Activated CD4-positive, alpha-beta T cell treated with anti-CD3 and anti-CD28 coated beads, Interleukin-2, amount 50 U/mL, for 16 hours (primary cell): ENCODE measurements around the gene FASN.
"Not testable (repeated sequence)": the region's sequence is repeated elsewhere in the genome, so short reads cannot be mapped to it uniquely, and the experiment has no call there.

Source experiments
- DNase-seq: peaks from one replicate; pipeline ENCODE4 v3.0.0-alpha.2; 2020

The FASN gene

DNA sequence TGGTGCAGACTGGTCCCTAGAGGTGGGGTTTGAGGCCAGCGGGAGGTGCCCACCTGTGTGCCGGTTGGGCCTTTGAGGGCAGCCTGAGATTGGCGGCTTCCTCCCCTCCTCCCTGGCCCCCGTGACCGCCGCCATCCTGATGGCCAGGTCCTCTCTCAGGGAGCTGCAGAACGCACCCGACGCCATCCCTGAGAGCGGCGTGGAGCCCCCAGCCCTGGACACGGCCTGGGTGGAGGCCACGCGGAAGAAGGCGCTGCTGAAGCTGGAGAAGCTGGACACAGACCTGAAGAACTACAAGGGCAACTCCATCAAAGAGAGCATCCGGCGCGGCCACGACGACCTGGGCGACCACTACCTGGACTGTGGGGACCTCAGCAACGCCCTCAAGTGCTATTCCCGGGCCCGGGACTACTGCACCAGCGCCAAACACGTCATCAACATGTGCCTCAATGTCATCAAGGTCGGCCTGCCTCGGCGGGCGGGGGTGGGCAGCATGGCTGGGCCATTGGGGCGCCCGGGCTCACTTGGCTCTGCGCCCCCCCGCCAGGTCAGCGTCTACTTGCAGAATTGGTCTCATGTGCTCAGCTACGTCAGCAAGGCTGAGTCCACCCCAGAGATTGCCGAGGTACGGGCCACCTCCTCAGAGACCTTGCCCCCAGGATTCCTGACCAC is 43.5 kb downstream of the FASN start:
- DNase-seq, result no peak

DNA sequence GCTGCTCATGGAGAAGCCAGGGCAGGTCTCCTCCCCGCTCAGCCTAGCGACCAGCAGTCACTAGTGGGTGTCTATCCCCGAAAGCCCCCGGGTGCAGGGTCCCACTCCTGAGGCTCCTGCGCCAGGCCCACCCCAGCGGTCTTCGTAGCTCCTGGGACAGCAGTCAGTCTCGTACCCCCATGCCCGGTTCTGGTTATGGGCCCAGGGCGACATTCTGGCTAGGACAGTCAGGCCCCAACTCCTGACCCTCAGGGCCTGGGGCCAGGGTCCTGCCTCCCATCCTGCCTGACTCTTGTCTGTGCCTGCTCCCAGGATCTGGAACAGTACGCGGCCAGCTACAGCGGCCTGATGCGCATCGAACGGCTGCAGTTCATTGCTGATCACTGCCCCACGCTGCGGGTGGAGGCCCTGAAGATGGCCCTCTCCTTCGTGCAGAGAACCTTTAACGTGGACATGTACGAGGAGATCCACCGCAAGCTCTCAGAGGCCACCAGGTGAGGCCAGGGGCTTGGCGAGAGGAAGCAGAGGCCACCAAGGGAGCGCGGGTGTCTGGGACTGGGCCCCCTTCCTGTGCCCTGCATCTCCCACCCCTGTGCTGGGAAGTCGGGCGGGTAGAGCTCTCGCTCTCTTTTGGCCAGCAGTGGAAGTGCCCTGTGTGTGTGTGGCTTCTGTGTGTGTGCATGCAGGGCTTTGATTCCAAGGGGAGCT is 44.3 kb downstream of the FASN start:
- DNase-seq, result no peak

DNA sequence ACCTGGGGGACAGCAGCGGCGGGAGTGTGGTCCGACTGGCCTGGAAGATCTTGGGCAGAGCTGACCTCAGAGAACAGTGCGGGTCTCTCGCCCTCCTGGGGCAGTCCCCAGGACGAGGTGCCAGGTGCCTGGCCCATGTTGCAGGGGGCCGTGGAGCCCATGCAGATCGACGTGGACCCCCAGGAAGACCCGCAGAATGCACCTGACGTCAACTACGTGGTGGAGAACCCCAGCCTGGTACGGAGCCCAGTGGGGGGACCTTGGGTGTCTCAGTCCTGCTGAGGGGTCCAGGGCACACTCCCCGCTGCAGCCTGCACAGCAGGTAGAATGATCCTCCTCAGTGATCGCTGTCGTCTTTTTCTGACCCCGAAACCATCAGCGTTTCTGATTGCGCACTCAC is 44.9 kb downstream of the FASN start:
- no peak for DNase-seq

DNA sequence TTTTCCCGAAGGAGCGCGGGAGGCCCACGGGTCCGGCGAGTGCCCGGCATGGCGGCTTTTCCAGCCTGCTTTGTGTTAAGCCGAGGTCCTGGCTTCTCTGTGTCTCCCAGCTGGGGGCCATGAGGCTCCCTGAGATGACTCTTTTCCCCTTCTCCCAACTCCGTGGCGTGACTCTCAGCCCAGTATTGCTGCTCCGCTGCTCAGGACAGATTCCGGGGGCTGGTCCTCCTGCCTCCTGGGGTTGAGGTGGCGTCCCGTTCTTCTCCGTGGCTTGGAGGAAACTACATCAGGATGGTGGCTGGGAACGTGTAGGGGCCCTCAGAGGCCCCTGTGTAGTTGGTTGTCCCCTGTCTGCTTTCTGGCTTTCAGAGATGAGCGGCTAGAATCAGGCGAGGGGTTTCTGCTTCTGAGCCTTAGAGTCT is 45.4 kb downstream of the FASN start:
- no peak for DNase-seq

DNA sequence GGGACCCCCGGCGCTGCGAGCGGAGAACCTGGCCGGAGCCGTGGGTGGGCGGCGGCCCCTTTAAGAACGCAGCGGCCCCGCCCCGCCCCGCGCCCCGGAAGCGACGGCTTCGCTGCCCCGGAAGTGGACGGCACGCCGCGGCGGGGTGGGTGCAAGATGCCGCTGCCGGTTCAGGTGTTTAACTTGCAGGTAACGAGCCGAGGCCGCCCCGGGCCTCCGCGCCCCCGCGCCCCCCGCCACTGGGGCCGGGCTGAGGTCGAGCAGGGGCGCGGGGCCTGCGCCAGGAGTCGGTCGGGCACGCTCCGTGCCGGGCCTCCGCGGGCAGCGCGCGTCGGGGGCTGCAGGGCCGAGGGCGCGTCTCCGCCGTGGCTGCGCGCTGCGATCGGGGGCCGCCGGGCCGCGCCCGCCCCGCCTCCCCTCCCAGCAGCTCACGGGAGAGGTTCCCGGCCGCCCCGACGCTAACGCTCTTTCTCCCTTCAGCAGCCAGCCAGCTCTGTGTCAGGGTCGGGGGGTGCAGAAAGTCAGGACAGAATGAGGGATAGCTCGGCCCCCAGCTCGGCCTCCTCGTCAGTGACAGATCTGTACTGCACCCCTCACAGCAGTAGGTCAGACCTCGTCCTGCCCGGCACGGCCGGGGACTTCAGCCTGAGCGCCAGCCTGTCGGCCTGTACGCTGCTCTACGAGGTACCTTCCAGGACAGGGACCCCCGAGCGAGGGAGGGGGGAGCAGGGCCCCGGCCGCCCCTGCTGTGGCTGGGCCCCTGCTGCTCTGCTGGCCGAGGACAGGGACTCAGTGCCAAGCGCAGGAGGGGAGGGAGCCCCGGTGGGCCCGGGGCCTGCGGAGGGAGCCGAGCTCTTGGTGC is 46.0 kb downstream of the FASN start, which contains the start of the genes GPS1 and RFNG:
TSS of gene GPS1 (plus strand) at position 123 of the 862 bp plus-strand sequence. CDS start at position 157, 34 bp downstream.
TSS of gene RFNG (minus strand) at position 36 of the 862 bp plus-strand sequence. CDS start 45 bp downstream, outside the sequence.
- DNase-seq, result peak; percentile 76

DNA sequence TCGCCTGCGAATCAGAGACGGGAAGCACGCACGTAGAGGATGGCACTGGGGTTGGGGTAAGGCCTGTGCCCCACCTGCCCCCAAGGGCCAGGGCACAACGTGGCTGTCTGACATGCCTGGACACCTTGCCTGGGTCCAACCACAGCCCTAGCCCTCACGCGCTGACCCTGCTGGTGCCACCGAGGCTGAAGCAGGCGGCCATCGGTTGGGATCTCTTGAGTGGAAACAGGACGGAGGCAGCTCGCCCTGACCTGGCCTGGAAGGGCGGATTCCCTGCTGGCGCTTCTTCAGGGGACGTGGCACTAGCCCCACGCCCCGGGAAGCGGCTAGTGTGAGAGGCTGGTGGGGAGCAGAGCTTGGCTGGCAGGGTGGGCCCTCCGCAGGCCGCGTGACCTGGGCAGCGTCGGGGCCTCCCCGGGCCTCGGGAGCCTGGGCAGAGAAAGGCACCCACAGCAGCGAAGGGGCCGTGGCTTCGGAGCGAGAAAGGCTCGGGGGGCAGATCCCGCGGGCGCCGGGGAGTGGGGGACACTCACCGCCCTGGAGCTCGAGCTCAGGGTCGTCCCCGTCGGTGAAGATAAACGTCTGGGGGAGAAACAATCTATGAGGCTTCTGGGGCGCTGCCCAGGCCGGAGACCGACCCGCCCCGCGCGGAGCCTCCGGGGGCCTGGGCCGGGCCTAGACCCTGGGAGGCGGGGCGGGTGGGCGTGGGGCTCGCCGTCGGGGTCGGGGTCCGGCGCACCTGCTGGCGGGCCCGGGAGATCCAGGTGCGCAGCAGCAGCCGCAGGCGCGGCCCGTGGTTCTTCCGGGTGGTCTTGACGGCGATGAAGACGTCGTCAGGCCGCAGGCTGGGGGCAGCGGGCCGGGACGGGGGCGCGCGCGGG is 47.0 kb downstream of the FASN start:
- no peak for DNase-seq

DNA sequence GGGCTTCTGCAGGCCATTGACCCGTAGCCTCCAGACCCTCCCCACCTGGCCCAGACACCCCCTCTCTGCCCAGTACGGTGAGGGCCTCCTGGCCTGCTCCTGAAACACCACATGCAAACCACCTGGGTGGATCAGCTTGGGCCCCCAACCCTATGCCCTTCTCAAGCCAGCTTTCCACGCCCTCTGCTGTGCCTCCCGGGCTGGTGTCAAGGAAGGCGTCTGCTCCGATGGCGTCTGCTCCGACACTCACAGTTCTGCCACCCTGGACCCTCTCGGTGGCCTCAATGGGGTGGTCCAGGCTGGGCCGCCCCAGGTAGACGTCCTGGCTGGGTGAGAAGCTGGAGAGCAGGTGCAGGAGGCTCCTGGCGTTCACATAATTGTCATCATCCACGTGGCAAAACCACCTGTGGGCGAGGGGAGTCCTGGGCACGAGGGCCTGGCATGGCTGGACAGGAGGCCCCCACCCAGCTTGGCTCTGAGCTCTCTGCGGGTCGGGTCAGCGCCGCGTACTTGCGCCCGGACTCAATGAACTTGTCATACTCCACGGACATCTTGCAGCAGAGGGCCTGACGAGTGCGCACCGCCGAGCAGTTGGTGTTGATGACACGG is 47.8 kb downstream of the FASN start:
- no peak for DNase-seq

DNA sequence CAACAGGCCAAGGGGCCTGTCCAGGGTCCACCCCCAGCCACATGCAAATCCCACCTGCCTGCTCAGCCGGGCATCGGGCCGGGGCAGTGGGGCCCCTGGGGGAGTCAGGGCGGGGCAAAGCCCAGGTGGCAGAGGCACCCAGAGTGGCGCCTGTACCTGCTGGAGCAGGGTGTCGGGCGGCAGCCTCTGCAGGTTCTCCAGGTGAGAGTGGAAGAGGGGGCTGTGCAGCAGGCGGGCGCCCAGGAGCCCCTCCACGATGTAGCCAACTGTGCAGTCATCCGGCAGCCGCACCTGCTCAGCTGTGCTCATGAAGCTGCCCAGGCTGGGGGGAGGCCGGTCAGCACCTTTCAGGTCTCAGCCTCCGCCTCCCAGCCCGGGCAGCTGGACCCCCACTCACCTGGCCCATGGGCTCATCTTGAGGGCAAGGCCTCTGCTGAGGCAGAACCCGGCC is 48.5 kb downstream of the FASN start:
- no peak for DNase-seq

DNA sequence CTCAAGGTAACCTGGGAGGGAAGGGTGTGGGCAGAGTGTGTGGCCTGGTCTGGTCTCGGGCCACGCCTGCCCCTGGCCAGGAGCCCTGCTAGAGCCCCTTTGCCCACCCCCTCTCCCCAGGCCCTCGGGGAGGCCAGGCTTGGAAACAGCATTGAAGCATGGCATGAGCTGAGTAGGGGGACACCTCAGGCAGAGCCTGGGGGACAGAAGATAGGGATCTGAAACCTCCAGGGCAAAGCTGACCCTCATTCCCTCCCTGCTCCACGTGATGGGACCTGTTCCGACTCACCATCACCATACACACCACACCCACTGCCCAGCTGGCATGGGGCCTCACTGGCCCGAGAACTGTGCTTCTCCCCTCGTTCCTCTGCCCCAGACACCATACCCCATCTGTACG is 48.9 kb downstream of the FASN start:
- DNase-seq, result no peak

DNA sequence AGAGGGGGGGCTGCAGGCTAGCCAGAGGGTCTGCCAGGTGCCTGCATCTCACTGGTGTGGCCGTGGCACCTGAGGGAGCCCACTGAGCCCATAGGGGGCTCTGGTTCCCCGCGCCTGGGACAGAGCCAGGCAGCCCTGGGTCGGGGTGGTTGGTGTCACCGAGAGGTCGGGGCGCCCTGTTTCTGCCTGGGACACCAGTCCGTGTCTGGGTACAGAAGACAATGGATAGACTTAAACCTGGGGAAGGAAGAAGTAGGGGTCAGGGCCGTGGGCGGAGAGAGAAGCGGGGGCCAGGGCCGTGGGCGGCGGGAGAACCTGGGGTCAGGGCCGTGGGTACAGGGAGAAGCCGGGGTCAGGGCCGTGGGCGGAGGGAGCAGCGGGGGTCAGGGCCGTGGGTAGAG is 49.5 kb downstream of the FASN start:
- DNase-seq, result no peak

DNA sequence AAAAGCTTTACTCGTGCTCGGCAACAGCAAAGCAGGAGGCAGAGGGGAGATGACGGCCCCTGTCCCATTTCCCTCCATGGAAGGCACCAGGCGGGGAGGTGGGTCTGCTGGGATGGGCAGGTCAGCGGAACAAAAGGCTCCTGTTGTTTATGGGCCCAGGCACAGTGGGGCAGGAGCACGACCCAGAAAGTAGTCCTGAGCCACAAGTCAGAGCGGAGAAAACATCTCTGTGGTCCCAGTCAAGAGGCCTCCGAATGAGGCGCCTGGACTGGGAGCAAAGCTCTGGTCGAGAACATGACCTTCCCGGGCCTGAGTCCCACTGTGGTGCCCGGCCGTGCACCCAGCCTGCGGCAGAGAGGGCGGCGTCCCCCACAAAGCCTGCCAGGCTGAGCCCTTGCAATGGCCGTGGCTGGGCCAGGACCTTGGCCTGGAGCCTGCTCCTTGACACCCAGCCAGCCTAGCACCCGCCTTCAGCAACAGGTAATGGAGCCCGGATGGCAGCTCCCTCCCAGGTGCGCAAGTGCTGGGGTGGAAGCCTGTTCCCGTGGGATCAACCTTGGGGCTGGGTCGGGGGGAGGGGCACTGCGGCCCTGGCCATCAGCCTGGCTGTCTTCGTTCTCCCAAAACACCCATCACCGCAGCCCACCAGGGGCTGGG is 50.0 kb downstream of the FASN start:
- DNase-seq, result no peak

DNA sequence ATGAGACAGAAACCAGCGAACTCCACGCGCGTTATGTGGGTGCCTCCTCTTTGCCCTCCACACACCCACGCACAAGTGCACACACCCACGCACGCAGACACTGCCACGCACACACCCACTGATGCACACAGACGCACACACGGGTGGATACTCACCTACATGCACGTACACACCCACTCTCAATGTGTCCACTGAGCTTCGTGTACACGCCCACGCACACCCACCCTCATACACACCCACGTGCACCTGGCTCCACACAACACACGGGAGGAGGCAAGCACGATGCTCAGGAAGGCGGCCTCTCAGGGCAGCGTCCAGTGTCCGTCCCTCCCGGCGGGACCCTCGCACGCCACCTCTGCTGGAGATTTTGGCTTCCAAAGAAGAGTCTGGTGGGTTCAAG is 50.7 kb downstream of the FASN start:
- DNase-seq, result no peak

DNA sequence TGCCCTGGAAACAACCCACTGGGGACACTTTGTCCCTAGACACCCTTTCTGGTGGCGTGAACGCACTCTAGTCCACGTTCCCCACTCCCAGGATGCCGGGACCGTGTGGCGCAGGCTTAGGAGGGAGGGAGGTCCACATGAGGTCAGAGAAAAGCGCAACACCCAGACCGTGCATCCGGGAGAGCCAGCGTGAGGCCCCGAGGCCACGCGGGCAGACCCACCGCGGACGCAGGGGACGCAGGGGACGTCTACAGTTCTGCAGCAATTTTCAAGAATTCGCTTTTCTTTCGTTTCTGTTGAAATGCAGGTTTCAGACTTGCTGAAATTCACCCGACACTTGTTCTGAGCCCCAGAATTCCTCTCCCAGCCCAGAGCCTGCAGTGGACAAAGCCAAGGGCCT is 51.1 kb downstream of the FASN start:
- DNase-seq, result no peak

DNA sequence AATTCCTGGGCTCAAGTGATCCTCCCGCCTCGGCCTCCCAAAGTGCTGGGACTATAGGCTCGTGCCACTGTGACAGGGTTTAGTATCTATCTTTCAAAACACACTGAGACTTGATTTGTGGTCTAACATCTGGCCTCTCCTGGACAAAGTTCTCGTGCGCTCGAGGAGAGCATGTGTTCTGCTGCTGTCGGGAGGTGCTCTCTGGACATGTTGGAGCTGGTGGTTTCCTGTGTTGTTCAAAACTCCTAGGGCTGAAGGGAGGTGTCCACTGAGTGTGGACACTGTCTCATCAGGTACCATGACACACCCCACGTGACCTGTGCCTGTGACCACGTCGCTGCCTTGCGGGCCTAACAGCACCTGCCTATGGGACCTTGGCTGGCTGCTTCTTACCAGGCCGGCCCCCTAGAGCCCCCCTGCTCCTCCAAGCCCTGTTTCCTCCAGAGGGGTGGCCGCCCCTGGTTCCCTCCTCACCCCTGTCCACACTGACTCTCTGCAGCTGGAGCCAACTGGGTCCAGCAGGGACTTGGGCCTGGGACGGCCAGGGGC is 52.0 kb downstream of the FASN start:
- DNase-seq, result no peak

DNA sequence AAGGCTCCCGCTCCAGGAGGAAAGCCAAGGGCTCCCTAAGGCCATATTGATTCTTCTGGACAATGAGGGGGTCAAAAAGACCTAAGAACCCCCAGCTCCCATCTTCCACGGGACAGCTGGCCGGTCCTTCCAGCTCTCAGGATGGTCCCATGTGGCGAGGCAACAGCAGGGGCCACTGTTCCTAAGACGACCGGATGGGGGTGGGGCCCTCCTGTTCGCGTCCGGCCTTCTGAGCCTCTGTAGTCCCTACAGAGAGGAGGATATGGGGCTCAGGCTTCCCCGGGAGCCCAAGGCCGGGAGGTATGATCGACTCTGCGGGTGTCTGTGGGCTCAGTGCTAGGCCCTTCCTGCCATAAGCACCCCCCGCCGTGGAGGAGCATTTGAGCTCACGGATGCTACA is 54.5 kb downstream of the FASN start:
- no peak for DNase-seq

DNA sequence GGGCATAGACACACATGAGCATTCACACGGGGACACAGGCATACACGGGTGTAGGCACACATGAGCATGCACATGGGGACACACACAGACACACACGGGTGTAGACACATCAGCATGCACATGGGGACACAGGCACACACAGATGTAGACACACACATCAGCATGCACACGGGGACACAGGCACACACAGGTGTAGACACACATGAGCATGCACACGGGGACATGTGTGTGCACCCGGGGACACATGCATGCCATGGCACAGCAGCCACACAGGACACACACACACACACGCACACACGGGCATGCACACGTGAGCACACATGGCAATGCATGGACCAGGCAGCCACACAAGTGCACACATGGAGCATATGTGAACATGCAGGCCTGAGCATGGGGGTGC is 55.4 kb downstream of the FASN start:
- DNase-seq, result no peak

DNA sequence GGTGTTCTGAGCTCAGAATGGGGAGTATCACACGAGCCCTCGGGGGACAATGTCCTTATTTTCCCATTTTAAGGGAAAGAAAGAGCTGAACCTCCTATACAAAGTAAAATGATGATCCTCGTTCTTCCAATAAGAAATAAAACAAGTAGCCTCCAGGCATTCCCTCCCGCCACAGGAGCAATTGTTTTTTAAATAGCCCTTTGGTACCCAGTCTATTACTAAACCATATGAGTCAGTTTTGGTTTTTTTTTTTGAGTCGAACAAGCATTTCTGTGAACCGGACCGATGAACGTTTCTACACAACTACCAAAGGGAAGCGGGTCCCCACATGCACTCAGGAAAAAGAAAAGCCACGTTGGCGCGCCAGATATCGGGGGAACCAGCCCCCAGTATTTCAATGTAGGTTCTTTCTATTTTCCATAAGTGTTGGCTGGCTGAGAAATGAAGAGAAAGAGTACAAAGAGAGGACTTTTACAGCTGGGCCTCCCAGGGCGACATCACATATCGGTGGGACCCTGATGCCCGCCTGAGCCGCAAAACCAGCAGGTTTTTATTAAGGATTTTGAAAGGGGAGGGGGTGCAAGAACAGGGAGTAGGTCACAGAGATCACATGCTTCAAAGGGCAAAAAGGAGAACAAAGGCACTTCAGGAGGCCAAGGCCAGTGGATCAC is 56.8 kb downstream of the FASN start:
- no peak for DNase-seq

DNA sequence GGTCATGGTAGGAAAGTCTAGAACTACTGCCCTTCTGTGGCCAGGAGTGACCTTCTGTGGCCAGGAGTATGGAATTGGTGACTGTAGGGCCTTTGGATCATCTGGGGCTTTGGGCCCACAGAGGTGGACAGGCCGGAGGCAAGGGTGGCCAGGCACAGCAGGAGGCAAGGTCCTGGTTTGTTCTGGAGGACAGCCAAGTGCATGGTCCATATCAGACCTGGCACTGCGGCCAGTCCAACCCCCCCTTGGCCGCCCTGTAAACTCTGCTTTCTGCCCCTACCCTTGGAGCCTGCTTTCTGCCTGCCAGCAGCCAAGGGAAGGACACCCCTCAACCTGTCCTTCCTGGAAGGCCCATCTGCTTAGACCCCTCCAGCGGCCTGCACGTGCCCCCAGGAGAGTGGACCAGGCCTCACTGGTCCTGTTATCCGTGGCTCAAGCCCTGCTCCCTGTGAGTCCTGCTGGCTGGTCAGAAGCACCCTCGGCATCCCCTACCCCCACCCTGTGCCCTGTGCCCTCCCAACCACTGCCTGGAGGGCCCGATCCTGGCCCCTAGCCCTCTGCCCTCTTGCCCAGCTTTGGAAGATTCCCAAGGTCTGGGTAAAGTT is 58.2 kb downstream of the FASN start:
- DNase-seq, result no peak

DNA sequence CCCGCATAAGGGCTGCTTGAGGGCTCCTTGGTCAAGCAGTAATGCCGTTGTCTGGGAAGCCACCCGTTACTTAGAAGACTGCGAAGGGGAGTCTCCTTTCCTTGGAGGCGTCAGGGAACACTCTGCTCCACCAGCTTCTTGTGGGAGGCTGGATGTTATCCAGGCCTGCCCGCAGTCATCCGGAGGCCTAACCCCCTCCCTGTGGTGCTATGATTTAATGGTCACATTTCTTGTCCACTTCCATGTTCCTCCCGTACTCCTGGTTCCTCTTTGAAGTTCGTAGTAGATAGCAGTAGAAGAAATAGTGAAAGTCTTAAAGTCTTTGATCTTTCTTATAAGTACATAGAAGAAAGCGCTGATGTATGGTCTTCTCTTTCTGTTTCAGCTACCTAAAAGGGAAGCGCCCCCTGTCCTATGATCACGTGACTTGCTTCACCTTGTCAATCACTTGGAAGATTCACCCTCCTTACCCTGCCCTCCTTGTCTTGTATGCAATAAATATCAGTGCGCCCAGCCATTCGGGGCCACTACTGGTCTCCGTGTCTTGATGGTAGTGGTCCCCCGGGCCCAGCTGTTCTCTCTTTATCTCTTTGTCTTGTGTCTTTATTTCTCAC is 59.1 kb downstream of the FASN start:
- not testable (repeated sequence) for DNase-seq

DNA sequence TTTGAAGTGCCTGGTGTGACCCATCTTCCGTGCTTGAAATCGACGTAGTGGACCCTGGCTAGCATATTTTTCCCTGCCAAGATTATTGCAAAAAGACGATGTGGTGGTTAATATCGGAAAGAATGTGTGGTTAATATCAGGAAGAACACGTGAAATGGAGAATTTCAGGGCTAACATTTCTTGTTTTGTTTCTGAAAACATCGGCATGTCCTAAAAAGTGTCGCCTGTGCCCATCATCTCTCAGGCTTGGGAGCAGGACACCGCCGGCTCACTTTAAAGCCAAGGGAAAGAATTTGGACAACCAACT is 60.2 kb downstream of the FASN start:
- DNase-seq, result no peak
